Stimulated activated CD4-positive, alpha-beta T cell treated with anti-CD3 and anti-CD28 coated beads, TNF-alpha, amount 100 ng/mL, for 24 hours (primary cell): ENCODE results near the gene CD79B.
"Not testable (repeated sequence)": the region's sequence is repeated elsewhere in the genome, so short reads cannot be mapped to it uniquely, and the experiment has no call there.

Experiments
- DNase-seq, 3 experiments: peaks; one replicate each; pipeline ENCODE4 v3.0.0-alpha.2; 2020; ENCODE audit warnings: low read depth in 3 of 3

The CD79B gene

DNA sequence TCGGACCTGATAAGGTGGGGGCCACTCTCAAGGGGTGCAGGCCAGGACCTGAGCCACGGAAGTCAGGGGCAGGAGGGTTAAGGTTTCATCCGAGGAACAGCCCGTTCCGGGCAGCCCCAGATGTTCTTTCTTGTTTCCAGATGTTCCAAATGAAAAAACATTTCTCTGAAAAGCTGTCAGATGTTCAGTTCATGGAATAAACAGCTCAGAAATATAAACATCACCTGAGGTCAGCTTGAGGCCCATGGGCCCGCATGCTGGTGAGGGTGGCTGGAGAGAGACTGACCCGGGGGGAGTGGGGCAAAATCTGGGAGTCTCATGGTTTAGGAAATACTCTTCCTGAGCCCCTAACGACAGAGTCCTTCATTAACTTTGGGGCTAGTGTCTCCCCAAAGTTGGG lies 1.5 kb upstream of the CD79B start:
- DNase-seq, result no peak

DNA sequence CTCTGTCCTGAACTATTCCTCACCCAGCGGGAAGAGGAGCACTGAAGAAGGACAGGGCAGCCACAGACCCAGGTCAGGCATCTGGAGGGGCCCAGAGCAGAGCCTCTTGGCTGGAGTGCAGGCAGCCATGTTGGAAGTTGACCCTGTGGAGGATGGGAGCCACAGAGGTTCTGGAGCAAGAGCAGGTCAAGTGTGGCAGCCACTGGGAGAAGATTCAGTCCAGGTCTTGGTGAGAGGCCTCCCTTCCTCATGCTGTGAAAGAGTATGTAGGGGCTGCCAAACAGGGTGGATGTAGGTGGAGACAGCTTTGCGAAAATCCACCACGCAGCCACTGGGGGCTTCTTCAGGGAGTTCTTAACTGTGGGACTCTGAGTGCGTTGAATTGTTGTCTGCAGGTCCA lies 590 bp upstream of the CD79B start:
- DNase-seq, result no peak

DNA sequence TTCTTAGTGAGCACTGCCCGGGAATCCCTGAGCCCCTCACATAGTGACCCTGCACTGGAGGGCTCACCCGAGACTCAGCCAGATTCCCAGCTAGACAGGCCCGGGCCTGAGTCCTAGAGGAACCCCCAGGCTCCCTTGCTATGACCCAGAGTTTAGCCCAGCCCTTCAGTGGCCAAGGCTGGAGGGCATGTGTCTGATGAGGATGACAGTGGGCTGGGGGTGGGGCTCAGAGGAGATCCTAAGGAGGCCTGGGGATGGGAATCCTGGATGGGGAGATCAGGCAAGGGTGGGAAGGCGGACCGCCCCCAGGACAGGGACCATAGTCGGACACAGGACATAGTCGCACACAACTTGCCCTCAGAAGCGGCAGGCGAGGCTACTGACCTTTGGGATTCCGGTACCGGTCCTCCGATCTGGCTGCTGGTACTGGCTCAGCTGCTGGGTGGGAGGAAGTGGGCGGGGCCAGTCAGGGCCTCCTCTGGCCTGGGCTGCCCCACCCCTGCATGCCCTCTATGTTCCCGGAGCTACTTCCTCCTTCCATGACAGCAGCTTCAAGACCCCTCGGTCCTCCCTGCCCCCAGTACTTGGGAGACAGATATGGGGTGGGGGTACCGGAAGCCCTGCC lies 1.1 kb downstream of the CD79B start:
- DNase-seq, result peak in 2 of 3 experiments; percentile 22 to 65

DNA sequence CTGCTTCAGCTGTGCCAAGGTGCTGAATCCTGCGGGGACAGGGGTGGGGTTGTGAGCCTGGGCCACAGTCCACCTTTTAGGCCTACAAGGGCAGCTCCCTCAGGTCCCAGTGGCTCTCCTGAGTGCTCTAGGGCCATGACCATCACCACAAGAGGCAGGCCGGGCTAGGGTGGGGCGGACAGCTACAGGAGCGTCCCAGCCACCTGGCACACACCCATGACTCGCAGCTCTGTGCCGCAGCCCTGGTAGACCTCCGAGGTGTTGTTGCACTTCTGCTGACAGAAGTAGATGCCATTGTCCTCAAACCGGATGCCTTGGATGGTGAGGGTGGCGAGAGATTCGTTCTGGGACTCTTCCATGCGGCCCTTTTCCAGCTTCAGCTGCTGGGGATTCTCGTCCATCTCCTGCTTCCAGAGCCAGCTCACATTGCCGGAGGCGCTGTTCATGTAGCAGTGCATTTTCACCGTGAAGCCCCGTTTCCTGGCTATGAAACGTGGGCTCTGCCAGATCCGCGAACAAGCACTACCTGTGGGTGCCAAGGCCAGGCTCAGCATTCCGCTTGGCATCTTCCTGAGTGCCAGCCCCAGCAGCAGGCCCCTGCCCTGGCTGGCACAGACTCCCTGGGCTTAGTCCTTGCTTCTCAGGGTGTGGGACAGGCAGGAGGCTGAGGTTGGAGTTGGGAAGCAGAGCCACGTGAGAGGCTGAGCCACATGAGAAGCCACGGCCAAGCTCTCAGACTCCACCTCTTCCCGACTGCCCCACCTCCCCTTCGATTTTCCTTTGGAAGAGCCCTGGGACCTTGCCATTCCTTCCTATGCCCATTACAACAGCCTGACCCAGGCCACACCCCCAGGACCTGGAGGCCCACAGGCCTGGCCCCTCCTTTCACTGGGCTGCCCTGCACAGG lies 2.0 kb downstream of the CD79B start:
- no peak for DNase-seq

DNA sequence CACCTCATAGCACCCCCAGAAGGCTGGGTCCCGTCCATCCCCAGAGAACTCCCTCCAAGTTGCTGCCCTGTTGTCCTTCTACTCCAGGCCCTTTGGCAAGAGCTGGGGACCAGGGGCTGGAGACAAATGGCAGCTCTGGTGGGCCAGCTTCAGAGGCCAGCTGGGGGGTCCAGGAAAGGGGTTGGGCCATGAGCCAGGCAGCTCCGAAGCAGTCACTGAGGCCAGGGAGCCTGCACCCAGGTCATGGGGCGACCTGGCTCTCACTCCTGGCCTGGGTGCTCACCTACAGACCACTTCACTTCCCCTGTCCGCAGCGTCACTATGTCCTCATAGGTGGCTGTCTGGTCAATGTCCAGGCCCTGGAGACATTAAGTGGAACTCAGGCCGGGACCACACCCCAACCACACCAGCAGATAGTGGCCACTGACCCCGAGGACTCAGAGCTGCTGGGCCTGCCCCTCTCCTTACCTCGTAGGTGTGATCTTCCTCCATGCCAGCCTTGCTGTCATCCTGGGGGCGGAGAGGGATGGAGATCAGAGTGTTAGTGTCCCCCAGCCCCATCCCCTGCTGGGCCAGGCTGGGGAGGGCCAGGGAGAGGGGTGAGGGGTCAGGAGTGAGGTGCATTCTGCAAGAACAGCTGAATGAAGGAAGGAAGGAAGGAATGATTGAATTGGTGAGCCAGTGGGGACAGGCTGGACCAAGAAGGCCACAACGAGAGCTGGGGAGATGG lies 3.0 kb downstream of the CD79B start:
- DNase-seq, result no peak

DNA sequence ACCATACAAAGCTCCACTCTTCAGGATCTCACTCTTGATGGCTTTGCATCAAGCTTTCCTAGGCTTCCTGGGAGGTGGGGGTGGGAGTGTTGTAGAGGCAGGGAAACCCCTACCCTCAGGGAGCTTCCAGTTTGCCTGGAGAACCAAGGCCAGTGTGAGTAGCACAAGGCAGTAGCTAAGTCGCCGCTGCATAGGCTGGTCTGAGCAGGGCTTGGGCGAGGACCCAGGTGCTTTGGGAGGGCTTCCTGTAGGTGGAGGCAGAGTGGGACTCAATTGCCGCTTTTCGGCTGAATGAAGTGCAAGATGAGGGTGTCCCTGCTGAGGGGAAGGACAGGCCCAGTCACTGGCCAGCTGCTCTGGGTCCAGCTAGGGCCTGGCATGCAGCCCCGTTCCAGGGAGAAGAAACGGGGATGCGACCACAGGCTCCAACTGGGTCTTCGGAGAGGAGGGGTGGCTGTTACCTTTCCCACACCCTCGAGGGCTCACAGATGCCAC lies 3.9 kb downstream of the CD79B start:
- no peak for DNase-seq

DNA sequence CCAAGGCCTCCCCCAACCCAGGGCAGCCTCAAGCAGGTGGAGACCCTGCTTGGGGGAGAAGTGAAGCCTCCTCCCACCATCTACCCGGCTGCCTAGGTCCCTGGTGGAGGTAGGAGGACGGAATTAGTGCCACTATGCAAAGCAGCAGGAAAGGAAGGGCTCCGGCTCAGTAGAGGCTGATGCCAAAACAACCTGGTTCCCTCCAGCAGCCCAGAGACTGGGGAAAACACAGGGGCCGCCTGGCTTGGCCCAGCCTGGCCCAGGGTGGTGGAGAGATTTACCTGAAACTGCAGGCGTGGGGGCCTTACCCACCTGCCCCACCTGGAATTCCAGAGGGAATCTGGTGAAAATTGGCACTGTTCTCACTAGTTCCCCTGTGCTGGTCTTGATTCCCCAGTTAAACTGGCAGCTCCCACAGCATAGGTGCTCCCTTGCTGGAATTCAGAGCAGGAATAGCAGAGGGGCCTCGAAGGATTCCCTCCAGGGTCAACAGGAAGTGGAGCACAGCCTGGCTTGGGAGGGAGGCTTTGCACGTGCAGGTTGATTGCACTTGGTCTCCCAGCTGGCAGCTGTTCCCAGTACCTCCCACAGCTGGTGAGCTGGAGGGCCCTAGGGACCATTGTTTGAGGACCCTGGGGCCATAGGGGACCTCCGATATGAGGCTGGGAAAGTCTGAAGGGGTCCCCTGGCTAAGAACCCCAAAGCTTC lies 4.5 kb downstream of the CD79B start:
- DNase-seq, result no peak

DNA sequence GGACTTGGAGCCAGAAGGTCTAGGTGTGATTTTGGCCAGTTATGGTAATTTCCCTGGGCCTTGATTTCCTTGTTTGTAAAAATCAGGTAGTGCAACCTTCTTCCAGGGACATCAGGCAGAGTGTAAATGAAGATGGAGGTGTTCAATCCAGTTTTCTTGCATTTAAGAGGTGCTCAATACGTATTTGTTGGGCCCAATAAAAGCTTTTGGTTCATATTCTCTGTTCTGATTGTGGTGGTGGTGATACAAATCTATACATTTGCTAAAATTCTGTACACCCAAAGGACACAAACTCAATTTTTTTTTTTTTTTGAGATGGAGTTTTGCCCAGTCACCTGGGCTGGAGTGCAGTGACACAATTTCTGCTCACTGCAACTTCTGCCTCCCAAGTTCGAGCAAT lies 6.0 kb downstream of the CD79B start:
- no peak for DNase-seq

DNA sequence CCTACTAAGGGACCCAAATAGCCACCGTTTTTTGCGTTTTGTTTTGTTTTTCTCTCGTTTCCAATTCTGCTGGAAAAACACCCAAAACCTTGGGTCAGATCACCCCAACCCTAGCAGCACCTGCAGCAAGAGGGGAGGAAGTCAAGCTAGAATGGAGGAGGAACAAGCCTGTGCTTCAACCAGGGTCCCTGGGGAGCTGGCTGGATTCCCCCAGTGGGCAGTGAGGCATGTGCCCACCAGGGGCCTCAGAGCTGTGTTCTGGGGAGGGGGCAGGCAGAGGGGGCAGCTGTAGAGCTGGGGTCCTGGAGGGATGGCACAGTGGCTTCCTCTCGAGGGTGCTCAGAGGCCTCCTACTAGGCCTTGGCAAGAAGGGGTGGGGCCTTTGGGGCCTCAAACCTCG lies 6.5 kb downstream of the CD79B start:
- no peak for DNase-seq

DNA sequence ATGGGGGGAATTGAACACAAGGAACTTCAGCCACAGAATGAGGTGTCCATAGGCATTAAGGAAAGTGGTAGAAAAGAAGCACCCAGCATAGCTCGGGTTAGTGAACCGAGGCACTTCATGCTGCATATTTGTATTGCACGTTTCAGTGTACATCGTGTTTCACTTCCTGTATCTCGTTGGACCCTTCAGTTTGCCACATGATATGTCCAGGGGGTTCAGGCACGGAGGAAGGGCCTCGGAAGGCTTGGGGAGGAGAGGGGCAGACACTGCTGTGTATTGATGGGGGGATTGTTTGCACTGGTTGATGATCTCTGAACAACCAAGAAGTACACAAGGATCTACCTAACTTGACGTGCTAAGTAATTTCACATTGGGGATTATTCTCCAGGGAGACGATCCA lies 9.7 kb downstream of the CD79B start:
- DNase-seq, result not testable (repeated sequence)

DNA sequence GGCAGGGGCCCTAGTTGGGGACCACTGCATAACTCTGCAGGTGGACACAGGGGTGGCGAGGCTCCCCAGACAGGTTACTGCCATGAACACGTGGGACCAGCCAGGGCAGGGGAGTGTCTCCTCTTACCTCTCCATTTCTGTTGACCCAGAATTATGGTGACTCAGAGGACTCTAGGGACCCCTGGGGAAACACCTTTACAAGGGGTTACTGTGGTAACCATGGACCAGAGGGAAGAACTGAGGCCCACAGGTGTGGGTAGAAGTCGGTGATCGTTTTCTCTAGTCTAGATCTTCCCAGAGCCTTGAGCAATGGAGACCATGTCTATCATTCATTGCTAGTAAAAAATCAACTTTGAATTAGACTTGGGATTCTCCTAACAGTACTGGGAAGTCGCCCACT lies 11.4 kb downstream of the CD79B start:
- DNase-seq, result not testable (repeated sequence)

DNA sequence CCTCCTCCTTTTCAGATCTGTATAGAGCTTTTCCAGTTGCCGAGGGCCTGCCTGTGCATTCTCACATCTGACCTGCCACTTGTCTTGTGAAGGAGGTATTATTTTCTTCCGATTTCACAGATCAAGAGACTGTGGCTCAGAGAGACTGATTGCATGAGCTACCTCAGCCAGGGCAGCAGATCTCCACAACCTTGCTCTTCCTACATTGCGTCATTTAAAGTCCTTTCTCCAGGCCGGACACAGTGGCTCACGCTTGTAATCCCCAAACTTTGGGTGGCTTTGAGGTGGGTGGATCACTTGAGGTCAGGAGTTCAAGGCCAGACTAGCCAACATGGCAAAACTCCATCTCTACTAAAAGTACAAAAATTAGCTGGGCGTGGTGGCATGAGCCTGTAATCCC lies 12.1 kb downstream of the CD79B start:
- DNase-seq, result not testable (repeated sequence)

DNA sequence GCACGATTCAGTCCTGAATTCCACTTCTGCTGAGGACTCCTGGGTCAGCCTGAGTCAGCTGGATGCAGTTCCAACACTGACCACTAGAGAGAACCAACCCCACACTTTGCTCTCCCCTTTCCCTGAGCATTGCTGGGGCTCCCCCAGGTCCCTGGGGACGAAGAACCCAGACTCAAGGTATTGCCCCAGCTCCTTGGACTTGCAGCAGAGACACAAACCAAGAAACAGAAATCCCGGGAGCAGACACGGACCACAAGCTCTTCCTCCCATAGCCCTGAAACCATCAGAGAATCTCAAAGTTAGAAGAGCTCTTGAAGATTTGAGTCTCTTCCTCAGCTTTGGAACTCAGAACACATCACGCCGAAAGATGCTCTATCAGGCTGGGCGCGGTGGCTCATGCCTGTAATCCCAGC lies 12.8 kb downstream of the CD79B start:
- peak; percentile 48 to 71 (median 65) for DNase-seq

DNA sequence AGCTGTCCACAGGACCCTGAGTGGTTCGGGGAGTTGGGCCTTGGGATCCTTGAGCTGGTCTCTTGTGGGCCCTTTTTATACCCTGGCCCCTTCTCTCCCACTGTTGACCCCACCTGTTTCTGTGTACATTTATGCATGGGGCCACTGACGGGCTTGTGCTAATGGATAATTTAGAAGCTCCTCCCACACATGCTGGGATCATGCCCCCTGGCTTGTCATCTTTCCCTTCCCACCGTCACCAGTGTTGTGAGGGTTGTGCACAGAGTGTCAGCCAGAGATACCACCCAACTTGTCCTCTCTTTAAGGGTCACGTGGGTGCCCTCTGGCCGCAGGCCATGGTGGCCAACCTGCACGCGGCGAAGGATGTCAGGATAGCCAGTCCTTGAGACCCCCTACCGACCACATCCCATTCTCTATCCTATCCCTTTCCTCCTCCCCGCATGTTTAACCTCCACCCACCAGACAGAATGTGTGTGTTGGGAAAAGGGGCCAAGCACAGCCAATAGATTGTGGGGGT lies 13.3 kb downstream of the CD79B start, which contains the start of gene GH1:
Gene GH1, minus strand, starts transcription at position 51 of the 517 bp plus-strand sequence. CDS start 63 bp downstream, outside the sequence.
- not testable (repeated sequence) for DNase-seq

DNA sequence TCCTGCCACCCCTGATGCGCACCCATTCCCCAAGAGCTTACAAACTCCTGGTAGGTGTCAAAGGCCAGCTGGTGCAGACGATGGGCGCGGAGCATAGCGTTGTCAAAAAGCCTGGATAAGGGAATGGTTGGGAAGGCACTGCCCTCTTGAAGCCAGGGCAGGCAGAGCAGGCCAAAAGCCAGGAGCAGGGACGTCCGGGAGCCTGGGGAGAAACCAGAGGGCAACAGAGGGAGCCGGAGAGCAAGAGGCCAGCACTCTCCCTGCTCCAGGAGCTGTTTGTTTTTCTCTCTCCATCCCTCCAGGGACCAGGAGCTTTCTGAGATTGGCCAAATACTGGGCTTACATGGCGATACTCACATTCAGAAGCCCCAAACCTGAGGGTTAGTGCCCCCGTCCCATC lies 13.8 kb downstream of the CD79B start:
- DNase-seq, result no peak

DNA sequence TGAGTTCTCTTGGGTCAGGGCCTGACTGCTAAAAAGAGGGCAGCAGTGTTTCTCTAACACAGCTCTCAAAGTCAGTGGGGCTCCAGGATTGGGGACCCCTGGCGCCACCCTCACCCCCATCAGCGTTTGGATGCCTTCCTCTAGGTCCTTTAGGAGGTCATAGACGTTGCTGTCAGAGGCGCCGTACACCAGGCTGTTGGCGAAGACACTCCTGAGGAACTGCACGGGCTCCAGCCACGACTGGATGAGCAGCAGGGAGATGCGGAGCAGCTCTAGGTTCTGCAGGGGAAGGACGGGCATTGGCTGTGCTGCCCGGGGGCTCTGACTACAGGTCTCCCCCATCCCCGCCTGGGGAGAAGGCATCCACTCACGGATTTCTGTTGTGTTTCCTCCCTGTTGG lies 14.5 kb downstream of the CD79B start:
- DNase-seq, result no peak

DNA sequence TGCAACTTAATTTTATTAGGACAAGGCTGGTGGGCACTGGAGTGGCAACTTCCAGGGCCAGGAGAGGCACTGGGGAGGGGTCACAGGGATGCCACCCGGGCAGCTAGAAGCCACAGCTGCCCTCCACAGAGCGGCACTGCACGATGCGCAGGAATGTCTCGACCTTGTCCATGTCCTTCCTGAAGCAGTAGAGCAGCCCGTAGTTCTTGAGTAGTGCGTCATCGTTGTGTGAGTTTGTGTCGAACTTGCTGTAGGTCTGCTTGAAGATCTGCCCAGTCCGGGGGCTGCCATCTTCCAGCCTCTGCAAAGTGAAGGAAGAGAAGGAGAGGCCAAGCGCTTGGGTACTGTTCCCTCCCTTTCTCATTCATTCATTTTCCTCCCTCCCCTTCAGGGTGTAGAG lies 14.9 kb downstream of the CD79B start:
- DNase-seq, result not testable (repeated sequence)

DNA sequence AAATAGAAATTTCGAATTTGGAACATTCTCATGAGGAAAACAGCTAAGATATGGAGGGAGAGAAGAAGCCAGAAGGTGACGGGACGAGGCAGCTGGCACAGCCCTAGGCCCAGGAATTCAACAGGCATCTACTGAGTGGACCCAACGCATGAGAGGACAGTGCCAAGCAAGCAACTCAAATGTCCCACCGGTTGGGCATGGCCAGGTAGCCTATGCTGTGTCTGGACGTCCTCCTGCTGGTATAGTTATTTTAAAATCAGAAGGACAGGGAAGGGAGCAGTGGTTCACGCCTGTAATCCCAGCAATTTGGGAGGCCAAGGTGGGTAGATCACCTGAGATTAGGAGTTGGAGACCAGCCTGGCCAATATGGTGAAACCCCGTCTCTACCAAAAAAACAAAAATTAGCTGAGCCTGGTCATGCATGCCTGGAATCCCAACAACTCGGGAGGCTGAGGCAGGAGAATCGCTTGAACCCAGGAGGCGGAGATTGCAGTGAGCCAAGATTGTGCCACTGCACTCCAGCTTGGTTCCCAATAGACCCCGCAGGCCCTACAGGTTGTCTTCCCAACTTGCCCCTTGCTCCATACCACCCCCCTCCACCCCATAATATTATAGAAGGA lies 15.5 kb downstream of the CD79B start:
- DNase-seq, result no peak

DNA sequence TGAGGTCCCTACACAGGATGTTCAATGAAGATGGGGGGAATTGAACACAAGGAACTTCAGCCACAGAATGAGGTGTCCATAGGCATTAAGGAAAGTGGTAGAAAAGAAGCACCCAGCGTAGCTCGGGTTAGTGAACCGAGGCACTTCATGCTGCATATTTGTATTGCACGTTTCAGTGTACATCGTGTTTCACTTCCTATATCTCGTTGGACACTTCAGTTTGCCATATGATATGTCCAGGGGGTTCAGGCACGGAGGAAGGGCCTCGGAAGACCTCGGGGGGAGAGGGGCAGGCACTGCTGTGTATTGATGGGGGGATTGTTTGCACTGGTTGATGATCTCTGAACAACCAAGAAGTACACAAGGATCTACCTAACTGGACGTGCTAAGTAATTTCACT lies 16.4 kb downstream of the CD79B start:
- not testable (repeated sequence) for DNase-seq

DNA sequence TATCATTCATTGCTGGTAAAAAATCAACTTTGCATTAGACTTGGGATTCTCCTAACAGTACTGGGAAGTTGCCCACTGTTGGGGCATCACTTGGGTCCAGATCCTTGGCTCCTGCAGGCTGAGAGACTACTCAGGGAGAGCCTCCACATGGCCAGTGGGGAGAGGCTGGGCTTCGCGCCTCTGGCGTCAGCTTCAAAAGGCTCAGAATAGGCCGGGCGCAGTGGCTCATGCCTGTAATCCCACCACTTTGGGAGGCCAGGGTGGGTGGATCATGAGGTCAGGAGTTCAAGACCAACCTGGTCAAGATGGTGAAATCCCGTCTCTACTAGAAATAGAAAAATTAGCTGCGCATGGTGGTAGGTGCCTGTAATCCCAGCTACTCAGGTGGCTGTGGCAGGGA lies 17.7 kb downstream of the CD79B start:
- no peak for DNase-seq

DNA sequence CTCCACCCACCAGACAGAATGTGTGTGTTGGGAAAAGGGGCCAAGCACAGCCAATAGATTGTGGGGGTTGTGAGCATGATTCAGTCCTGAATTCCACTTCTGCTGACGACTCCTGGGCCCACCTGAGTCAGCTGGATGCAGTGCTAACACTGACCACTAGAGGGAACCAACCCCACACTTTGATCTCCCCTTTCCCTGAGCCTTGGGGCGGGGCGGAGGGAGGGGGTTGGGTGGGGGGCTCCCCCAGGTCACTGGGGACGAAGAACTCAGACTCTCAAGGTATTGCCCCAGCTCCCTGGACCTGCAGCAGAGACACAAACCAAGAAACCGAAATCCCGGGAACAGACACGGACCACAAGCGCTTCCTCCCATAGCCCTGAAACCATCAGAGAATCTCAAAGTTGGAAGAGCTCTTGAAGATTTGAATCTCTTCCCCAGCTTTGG lies 20.5 kb downstream of the CD79B start:
- DNase-seq, result peak; percentile 40 to 59 (median 57)
